Measurements from ENCODE around the gene FAM167B. TPM values are rescaled to one million over a fixed set of nuclear protein-coding genes. Genes with fewer than 3 reads are reported as not detected.
A peak's percentile ranks its signal among the peaks of the same experiment; 100 is the strongest.

The FAM167B gene
- polyA plus RNA-seq, 1 of the 3 experiments (the other 2 are of a cell fraction): 1.2 TPM

GRCh38 chr1:32291708-32292538 is 44.9 kb downstream of the FAM167B start, which contains the start of gene HDAC1:
Gene HDAC1 (plus strand): TSS chr1:32292083. CDS start chr1:32292170, 87 bp downstream.
- WGBS (ENCODE audit: low lambda C conversion rate): 2% methylated on average over 43 of the region's 67 CpGs
- peak within 1 kb of the TSS; percentile 51 to 67; a peak in 3 of 4 replicates for H3K27ac ChIP-seq (ENCODE audit: low read depth in 2 of 2, low read length in 1 of 2)
- H3K36me3 ChIP-seq (replicated peaks in 1 of 2; ENCODE audit: control insufficient read depth in 1 of 2, insufficient read depth in 2 of 2, low read length in 1 of 2): no peaks in the 10 kb centered on the region
- H3K9ac ChIP-seq: peak within 1 kb of the TSS; percentile 92
- no peaks in the 10 kb centered on the region for H3K9me2 ChIP-seq
- no peaks in the 10 kb centered on the region for H3K27me3 ChIP-seq (ENCODE audit: insufficient read depth)
- peaks cover 50% of the 10 kb centered on the region for H3K79me2 ChIP-seq (ENCODE audit: insufficient read depth)
- peak within 1 kb of the TSS; percentile 87 for H2AFZ ChIP-seq (ENCODE audit: low read depth)
- DNase-seq: peak; percentile 99
- H4K20me1 ChIP-seq (ENCODE audit: insufficient read depth): 0 out of 2 replicates have a peak, but pooled peaks cover 10% of the 10 kb centered on the region
- ChIA-PET CTCF (interaction anchor here (1.6 kb wide), 1 partner anchor 52 kb away, joined by 5 read pairs; no protein-coding TSS in a partner anchor), POLR2A (interaction anchor here (0.6 to 1.7 kb wide), 2 partner anchors 44 to 693 kb away, joined by 3 to 11 read pairs; partner anchors contain the start of gene MARCKSL1)
- H3K4me2 ChIP-seq: peak within 1 kb of the TSS; percentile 93
- H3F3A ChIP-seq (replicated peaks; ENCODE audit: insufficient read depth): peaks cover 20% of the 10 kb centered on the region
- H3K9me3 ChIP-seq: no peaks in the 10 kb centered on the region
- H3K4me3 ChIP-seq (ENCODE audit: low read depth in 2 of 2, low read length in 1 of 2): peak within 1 kb of the TSS; percentile 71 to 98
- peaks cover 0 to 8% of the 10 kb centered on the region in 2 experiments; a peak in 2 of 4 replicates for H3K4me1 ChIP-seq (ENCODE audit: control insufficient read depth in 1 of 2, insufficient read depth in 2 of 2, low read depth in 1 of 2, low read length in 1 of 2)
- TF ChIP-seq GATA2 (CRISPR knock-in tag; IDR thresholded peaks at IDR 0.05) (no peak), ZBTB33 (IDR thresholded peaks at IDR 0.05; ENCODE audit: borderline replicate concordance, low read depth) (no peak), FOSL2 (IDR thresholded peaks at IDR 0.05; ENCODE audit: borderline replicate concordance, low read depth) (no peak), IRF3 (IDR thresholded peaks at IDR 0.05; ENCODE audit: low read depth, low read length) (no peak), POLR2AphosphoS5 (IDR thresholded peaks at IDR 0.05; ENCODE audit: low read depth, low read length) (peak; percentile 65), TAF1 (IDR thresholded peaks at IDR 0.05; ENCODE audit: borderline replicate concordance, low read depth, low read length) (peak; percentile 90), JUND (IDR thresholded peaks at IDR 0.05) (no peak), REST (IDR thresholded peaks at IDR 0.05; ENCODE audit: low read depth, low read length) (no peak), SIN3A (IDR thresholded peaks at IDR 0.05; ENCODE audit: borderline replicate concordance, low read depth, low read length) (no peak), EZH2phosphoT487 (IDR thresholded peaks at IDR 0.05; ENCODE audit: borderline replicate concordance, low read depth) (no peak), FOXM1 (IDR thresholded peaks at IDR 0.05; ENCODE audit: low read depth) (no peak), ELF1 (IDR thresholded peaks at IDR 0.05) (peak; percentile 61), USF1 (IDR thresholded peaks at IDR 0.05; ENCODE audit: borderline replicate concordance, low read depth) (no peak), USF2 (IDR thresholded peaks at IDR 0.05; ENCODE audit: borderline replicate concordance, low read depth, low read length) (no peak), RCOR1 (IDR thresholded peaks at IDR 0.05; ENCODE audit: low read length) (peak; percentile 82), RFX5 (IDR thresholded peaks at IDR 0.05; ENCODE audit: low read length) (no peak), MAX (IDR thresholded peaks at IDR 0.05; ENCODE audit: low read depth) (peak; percentile 88), MEF2A (IDR thresholded peaks at IDR 0.05; ENCODE audit: borderline replicate concordance, low read depth) (no peak), NRF1 (IDR thresholded peaks at IDR 0.05; ENCODE audit: low read depth, low read length) (0 out of 2 replicates have a peak, but pooled peaks have one; percentile 30), TCF12 (IDR thresholded peaks at IDR 0.05) (peak; percentile 24; the same call in 1 of the 2 replicates), FOXJ3 (CRISPR knock-in tag; IDR thresholded peaks at IDR 0.05) (no peak), RXRA (IDR thresholded peaks at IDR 0.05; ENCODE audit: borderline replicate concordance, low read depth) (no peak), YY1 (IDR thresholded peaks at IDR 0.05; ENCODE audit: low read depth) (peak; percentile 86), RAD21 (IDR thresholded peaks at IDR 0.05; ENCODE audit: low read length) (no peak)
